ENCODE data around the gene LCE4A. TPM values are rescaled to one million over a fixed set of nuclear protein-coding genes. Genes with fewer than 3 reads are reported as not detected.

The LCE4A gene
- total RNA-seq, 6 donors from 2014 or later: not detected

- DNase-seq: no peak
- H3K4me1 ChIP-seq: no peaks in the 10 kb centered on the region
- no peak for ATAC-seq (ENCODE audit: low FRiP score in 2 of 2)
- 61 to 70% methylated on average over 4 of the region's 4 CpGs for WGBS, 2 donors
- no peak overlapping the region for H3K27ac ChIP-seq
- no peak overlapping the region for H3K4me3 ChIP-seq
- no peaks in the 10 kb centered on the region for H3K36me3 ChIP-seq
- H3K27me3 ChIP-seq: no peaks in the 10 kb centered on the region
- H3K9me3 ChIP-seq: no peaks in the 10 kb centered on the region
- TF ChIP-seq POLR2A (IDR thresholded peaks at IDR 0.05) (no peak), CTCF (IDR thresholded peaks at IDR 0.05) (no peak), EP300 (IDR thresholded peaks at IDR 0.05) (no peak), POLR2AphosphoS5 (IDR thresholded peaks at IDR 0.05) (no peak)
Measured at GRCh38 chr1:152745289-152745704, 37.3 kb downstream of the LCE4A start.

GRCh38 chr1:152745765-152746444 lies 37.9 kb downstream of the LCE4A start:
- H3K9me3 ChIP-seq: no peaks in the 10 kb centered on the region
- WGBS, 2 donors: 80 to 87% methylated on average over 6 of the region's 6 CpGs
- no peaks in the 10 kb centered on the region for H3K36me3 ChIP-seq
- no peaks in the 10 kb centered on the region for H3K4me1 ChIP-seq
- no peak overlapping the region for H3K4me3 ChIP-seq
- no peak for TF ChIP-seq CTCF (IDR thresholded peaks at IDR 0.05)
- TF ChIP-seq EP300 (IDR thresholded peaks at IDR 0.05): no peak
- no peak for TF ChIP-seq POLR2A (IDR thresholded peaks at IDR 0.05)
- no peak for TF ChIP-seq POLR2AphosphoS5 (IDR thresholded peaks at IDR 0.05)
- H3K27ac ChIP-seq: no peak overlapping the region
- no peaks in the 10 kb centered on the region for H3K27me3 ChIP-seq
- DNase-seq: no peak
- peak in 1 of 2 donors; percentile 12 for ATAC-seq (ENCODE audit: low FRiP score in 2 of 2)

- TF ChIP-seq CTCF (IDR thresholded peaks at IDR 0.05): no peak
- no peak for TF ChIP-seq POLR2AphosphoS5 (IDR thresholded peaks at IDR 0.05)
- TF ChIP-seq POLR2A (IDR thresholded peaks at IDR 0.05): no peak
- no peak for TF ChIP-seq EP300 (IDR thresholded peaks at IDR 0.05)
- no peaks in the 10 kb centered on the region for H3K9me3 ChIP-seq
- H3K4me3 ChIP-seq: no peak overlapping the region
- H3K27me3 ChIP-seq: no peaks in the 10 kb centered on the region
- DNase-seq (no peak), ATAC-seq (ENCODE audit: low FRiP score in 2 of 2) (no peak)
- H3K36me3 ChIP-seq: no peaks in the 10 kb centered on the region
- H3K4me1 ChIP-seq: no peaks in the 10 kb centered on the region
- no peak overlapping the region for H3K27ac ChIP-seq
- WGBS, 2 donors: 27 to 32% methylated on average over 1 of the region's 1 CpG
Measured at GRCh38 chr1:152747831-152748230, 39.9 kb downstream of the LCE4A start.

GRCh38 chr1:152752225-152752624 lies 44.3 kb downstream of the LCE4A start:
- Histone ChIP-seq H3K27ac (no peak overlapping the region), H3K9me3 (no peaks in the 10 kb centered on the region), H3K4me3 (no peak overlapping the region), H3K27me3 (no peaks in the 10 kb centered on the region), H3K4me1 (no peaks in the 10 kb centered on the region), H3K36me3 (no peaks in the 10 kb centered on the region)
- DNase-seq (no peak), ATAC-seq (ENCODE audit: low FRiP score in 2 of 2) (no peak)
- WGBS, 2 donors: 25 to 35% methylated on average over 1 of the region's 1 CpG
- no peak for TF ChIP-seq EP300 (IDR thresholded peaks at IDR 0.05)
- TF ChIP-seq POLR2AphosphoS5 (IDR thresholded peaks at IDR 0.05): no peak
- TF ChIP-seq CTCF (IDR thresholded peaks at IDR 0.05): no peak
- TF ChIP-seq POLR2A (IDR thresholded peaks at IDR 0.05): no peak

- TF ChIP-seq POLR2A (IDR thresholded peaks at IDR 0.05) (no peak), POLR2AphosphoS5 (IDR thresholded peaks at IDR 0.05) (no peak), EP300 (IDR thresholded peaks at IDR 0.05) (no peak), CTCF (IDR thresholded peaks at IDR 0.05) (no peak)
- ATAC-seq (ENCODE audit: low FRiP score in 2 of 2) (no peak), DNase-seq (no peak)
- Histone ChIP-seq H3K27ac (no peak overlapping the region), H3K9me3 (no peaks in the 10 kb centered on the region), H3K4me3 (no peak overlapping the region), H3K36me3 (no peaks in the 10 kb centered on the region), H3K4me1 (no peaks in the 10 kb centered on the region), H3K27me3 (no peaks in the 10 kb centered on the region)
- WGBS, 2 donors: 25 to 26% methylated on average over 1 of the region's 1 CpG
Measured at GRCh38 chr1:152753586-152753985, 45.6 kb downstream of the LCE4A start.

Measured in upper lobe of left lung (tissue), 6 donors.